Measurements from ENCODE around the gene CREB3. TPM values are rescaled to one million over a fixed set of nuclear protein-coding genes. Genes with fewer than 3 reads are reported as not detected.

Gene CREB3
- total and polyA plus RNA-seq, 4 donors = 9.2 to 21.4 (median 18.1) TPM

DNA sequence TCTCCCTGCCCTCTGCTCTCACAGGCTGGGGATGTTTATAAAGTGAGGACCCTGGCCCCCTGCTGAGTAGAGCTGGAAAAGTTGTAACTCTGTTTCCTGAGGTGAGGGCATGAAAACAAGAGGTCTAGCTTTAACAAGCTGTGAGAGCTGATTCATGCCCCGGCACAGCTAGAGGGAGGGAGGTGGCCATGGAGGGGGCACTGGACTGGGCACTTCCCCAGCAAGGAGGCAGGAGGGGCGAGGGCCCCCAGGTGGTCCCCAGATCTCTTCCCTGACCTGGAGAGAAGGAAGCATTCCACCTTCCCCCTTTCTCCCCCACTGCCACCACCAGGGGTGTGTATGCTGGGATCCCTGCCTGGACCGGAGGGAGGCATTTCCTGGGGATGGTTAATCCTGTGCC is 21.8 kb downstream of the CREB3 start, which contains the start of gene MSMP:
MSMP (minus strand) TSS at position 13 of the 400 bp plus-strand sequence. CDS start 147 bp downstream, outside the sequence.
- WGBS = 73% methylated on average over 3 of the region's 3 CpGs
- Histone ChIP-seq H3K27me3 (ENCODE audit: control insufficient read depth in 4 of 4, insufficient read depth in 4 of 4, low read length in 3 of 4) (no peaks in the 10 kb centered on the region), H3K27ac (ENCODE audit: low read depth in 1 of 2, low read length in 2 of 2) (no peak within 1 kb of the TSS), H3K9me3 (ENCODE audit: control insufficient read depth in 4 of 4, low read length in 3 of 4) (no peaks in the 10 kb centered on the region), H3K4me1 (ENCODE audit: control insufficient read depth in 4 of 4, insufficient read depth in 4 of 4, low read length in 3 of 4) (peaks cover 11 to 35% (median 21%) of the 10 kb centered on the region in 4 donors), H3K9ac (ENCODE audit: low read depth in 1 of 2, low read length in 2 of 2) (no peak within 1 kb of the TSS), H3K36me3 (ENCODE audit: control insufficient read depth in 4 of 4, insufficient read depth in 3 of 4, low read depth in 1 of 4, low read length in 3 of 4) (peaks cover 10 to 39% (median 34%) of the 10 kb centered on the region in 4 donors), H3K4me3 (ENCODE audit: low read depth in 1 of 3, low read length in 3 of 3) (no peak within 1 kb of the TSS)
- DNase-seq (ENCODE audit: low spot score) = no peak
- TF ChIP-seq GABPA (IDR thresholded peaks at IDR 0.05 in 1 of 2, conservative IDR thresholded peaks at IDR 0.05 in 1 of 2) = no peak

DNA sequence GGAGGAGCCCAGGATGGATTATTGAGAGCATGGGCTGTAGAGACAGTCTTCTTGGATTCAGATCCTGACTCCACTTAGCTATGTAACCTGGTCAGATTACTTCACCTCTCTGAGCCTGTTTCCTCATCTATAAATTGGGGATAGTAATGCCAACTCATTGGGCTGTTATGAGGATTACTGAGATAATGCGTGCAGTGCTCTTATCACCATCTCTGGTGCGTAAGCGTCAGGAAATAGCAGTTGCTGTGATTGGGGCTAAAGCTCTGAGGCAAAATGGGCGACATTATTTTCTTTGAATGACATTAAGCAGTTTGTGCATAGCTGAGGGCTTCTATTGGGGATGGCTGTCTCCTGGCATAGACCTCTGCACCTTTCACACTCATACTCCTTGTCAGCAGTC is 22.6 kb downstream of the CREB3 start:
- H3K27me3 ChIP-seq (ENCODE audit: control insufficient read depth in 4 of 4, insufficient read depth in 4 of 4, low read length in 3 of 4) = no peaks in the 10 kb centered on the region
- H3K36me3 ChIP-seq (ENCODE audit: control insufficient read depth in 4 of 4, insufficient read depth in 3 of 4, low read depth in 1 of 4, low read length in 3 of 4) = peaks cover 10 to 39% (median 34%) of the 10 kb centered on the region in 4 donors
- H3K27ac ChIP-seq (ENCODE audit: low read depth in 1 of 2, low read length in 2 of 2) = no peak overlapping the region
- peaks cover 11 to 29% (median 17%) of the 10 kb centered on the region in 4 donors for H3K4me1 ChIP-seq (ENCODE audit: control insufficient read depth in 4 of 4, insufficient read depth in 4 of 4, low read length in 3 of 4)
- TF ChIP-seq RAD21 (IDR thresholded peaks at IDR 0.05) = no peak
- no peak for TF ChIP-seq HNF4A (conservative IDR thresholded peaks at IDR 0.05)
- TF ChIP-seq CTCF (IDR thresholded peaks at IDR 0.05; ENCODE audit: low read depth, low read length, missing input control) = no peak
- no peak for TF ChIP-seq REST (IDR thresholded peaks at IDR 0.05)
- 93% methylated on average over 4 of the region's 4 CpGs for WGBS
- DNase-seq (ENCODE audit: low spot score) = no peak
- no peaks in the 10 kb centered on the region for H3K9me3 ChIP-seq (ENCODE audit: control insufficient read depth in 4 of 4, low read length in 3 of 4)
- H3K9ac ChIP-seq (ENCODE audit: low read depth in 1 of 2, low read length in 2 of 2) = no peak overlapping the region
- H3K4me3 ChIP-seq (ENCODE audit: low read depth in 1 of 3, low read length in 3 of 3) = no peak overlapping the region

- H3K36me3 ChIP-seq (ENCODE audit: control insufficient read depth in 4 of 4, insufficient read depth in 3 of 4, low read depth in 1 of 4, low read length in 3 of 4) = peaks cover 10 to 31% (median 27%) of the 10 kb centered on the region in 4 donors
- H3K9me3 ChIP-seq (ENCODE audit: control insufficient read depth in 4 of 4, low read length in 3 of 4) = no peaks in the 10 kb centered on the region
- WGBS = 11% methylated on average over 48 of the region's 48 CpGs
- peaks cover 7 to 24% (median 12%) of the 10 kb centered on the region in 4 donors for H3K4me1 ChIP-seq (ENCODE audit: control insufficient read depth in 4 of 4, insufficient read depth in 4 of 4, low read length in 3 of 4)
- peak overlapping the region; percentile 73 to 79 for H3K9ac ChIP-seq (ENCODE audit: low read depth in 1 of 2, low read length in 2 of 2)
- H3K27ac ChIP-seq (ENCODE audit: low read depth in 1 of 2, low read length in 2 of 2) = peak overlapping the region; percentile 82 to 98
- no peaks in the 10 kb centered on the region for H3K27me3 ChIP-seq (ENCODE audit: control insufficient read depth in 4 of 4, insufficient read depth in 4 of 4, low read length in 3 of 4)
- H3K4me3 ChIP-seq (ENCODE audit: low read depth in 1 of 3, low read length in 3 of 3) = peak overlapping the region; percentile 72 to 87 (median 78)
- peak; percentile 68 for DNase-seq (ENCODE audit: low spot score)
- no peak for TF ChIP-seq GABPA (IDR thresholded peaks at IDR 0.05 in 1 of 2, conservative IDR thresholded peaks at IDR 0.05 in 1 of 2)
- TF ChIP-seq, protein P1, sequence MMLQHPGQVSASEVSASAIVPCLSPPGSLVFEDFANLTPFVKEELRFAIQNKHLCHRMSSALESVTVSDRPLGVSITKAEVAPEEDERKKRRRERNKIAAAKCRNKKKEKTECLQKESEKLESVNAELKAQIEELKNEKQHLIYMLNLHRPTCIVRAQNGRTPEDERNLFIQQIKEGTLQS (IDR thresholded peaks at IDR 0.05) = no peak
- no peak for TF ChIP-seq EGR1 (IDR thresholded peaks at IDR 0.05; ENCODE audit: low read depth in 2 of 2)
- TF ChIP-seq TAF1 (conservative IDR thresholded peaks at IDR 0.05) = no peak
- no peak for TF ChIP-seq REST (IDR thresholded peaks at IDR 0.05)
- no peak for TF ChIP-seq JUND (IDR thresholded peaks at IDR 0.05)
- no peak for TF ChIP-seq NR2F2 (IDR thresholded peaks at IDR 0.05)
- TF ChIP-seq RAD21 (IDR thresholded peaks at IDR 0.05) = peak; percentile 20 to 71
- no peak for TF ChIP-seq RXRA (IDR thresholded peaks at IDR 0.05)
- no peak for TF ChIP-seq SP1 (IDR thresholded peaks at IDR 0.05)
- peak; percentile 39 for TF ChIP-seq CTCF (IDR thresholded peaks at IDR 0.05; ENCODE audit: low read depth, low read length, missing input control)
Observed at GRCh38 chr9:35756275-35757225, 24.1 kb downstream of the CREB3 start.

Measured in liver (tissue), 9 donors.